SK-N-MC (cell line): ENCODE data around the gene TDO2.

Source experiments
- EZH2 ChIP-seq: fragments of 200-600 bp; sonication (generic); IDR thresholded peaks from one replicate; pipeline ENCODE4 v1.6.1; 2017; ENCODE audit warnings: antibody characterized with exemption
- FOXP2 ChIP-seq: optimal IDR thresholded peaks from 2 replicates; pipeline ENCODE3; 2011; ENCODE audit warnings: mild to moderate bottlenecking, moderate library complexity; ENCODE audit not compliant: insufficient read depth; ENCODE audit errors: extremely low read length, control extremely low read depth

DNA sequence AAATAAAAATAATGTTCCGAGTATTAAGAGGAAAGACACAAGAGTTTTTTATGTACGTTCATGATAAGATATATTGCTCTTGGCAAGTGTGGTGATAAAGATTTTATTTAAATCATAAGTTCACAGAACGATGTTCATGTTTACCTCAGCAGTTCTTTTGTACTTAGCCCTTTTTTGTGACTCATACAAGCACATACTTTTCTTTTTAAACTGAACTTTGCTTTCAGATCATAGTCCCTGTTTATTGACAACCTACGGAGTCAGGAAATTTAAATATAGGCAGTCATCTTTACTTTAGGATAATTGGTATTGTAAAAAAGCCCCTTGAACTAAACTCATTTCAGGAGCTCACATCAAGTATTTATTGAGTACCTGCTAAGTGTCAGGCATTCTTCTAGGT, 51.4 kb downstream of the TDO2 start:
- TF ChIP-seq EZH2 (no peak), FOXP2 (no peak)
